OCI-LY7 (cell line): Measurements from ENCODE around the gene PLEKHM1.

Experiments
- EZH2phosphoT487 ChIP-seq: fragments of 200-600 bp; sonication (generic); IDR thresholded peaks from 2 replicates; pipeline ENCODE4 v1.6.1; 2018; ENCODE audit warnings: low read depth, borderline replicate concordance, mild to moderate bottlenecking, mixed run types, antibody characterized with exemption, low read length, moderate library complexity, mixed read lengths
- TF ChIP-seq, protein P1 (sequence below): fragments of 200-600 bp; sonication (generic); conservative IDR thresholded peaks from 2 replicates; pipeline ENCODE4 v1.5.1; 2014; ENCODE audit warnings: mild to moderate bottlenecking, antibody characterized with exemption, low read length, moderate library complexity, mixed read lengths

- TF ChIP-seq, protein P1, sequence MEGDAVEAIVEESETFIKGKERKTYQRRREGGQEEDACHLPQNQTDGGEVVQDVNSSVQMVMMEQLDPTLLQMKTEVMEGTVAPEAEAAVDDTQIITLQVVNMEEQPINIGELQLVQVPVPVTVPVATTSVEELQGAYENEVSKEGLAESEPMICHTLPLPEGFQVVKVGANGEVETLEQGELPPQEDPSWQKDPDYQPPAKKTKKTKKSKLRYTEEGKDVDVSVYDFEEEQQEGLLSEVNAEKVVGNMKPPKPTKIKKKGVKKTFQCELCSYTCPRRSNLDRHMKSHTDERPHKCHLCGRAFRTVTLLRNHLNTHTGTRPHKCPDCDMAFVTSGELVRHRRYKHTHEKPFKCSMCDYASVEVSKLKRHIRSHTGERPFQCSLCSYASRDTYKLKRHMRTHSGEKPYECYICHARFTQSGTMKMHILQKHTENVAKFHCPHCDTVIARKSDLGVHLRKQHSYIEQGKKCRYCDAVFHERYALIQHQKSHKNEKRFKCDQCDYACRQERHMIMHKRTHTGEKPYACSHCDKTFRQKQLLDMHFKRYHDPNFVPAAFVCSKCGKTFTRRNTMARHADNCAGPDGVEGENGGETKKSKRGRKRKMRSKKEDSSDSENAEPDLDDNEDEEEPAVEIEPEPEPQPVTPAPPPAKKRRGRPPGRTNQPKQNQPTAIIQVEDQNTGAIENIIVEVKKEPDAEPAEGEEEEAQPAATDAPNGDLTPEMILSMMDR: no peak
- TF ChIP-seq EZH2phosphoT487: no peak
Observed at GRCh38 chr17:45405250-45406086, 85.1 kb downstream of the PLEKHM1 start.
